H1 (cell line): ENCODE data around the gene PTPRCAP. TPM values are rescaled to one million over a fixed set of nuclear protein-coding genes. Genes with fewer than 3 reads are reported as not detected.

ENCODE experiments used
- CTCF ChIA-PET: fragments of 300-600 bp; sonication (Branson Sonifier 250); formaldehyde crosslinking; loops from one replicate; lab custom pipeline; 2021; ENCODE audit not compliant: partially characterized antibody; lab: Charles Lee
- POLR2A ChIA-PET: fragments of 300-600 bp; sonication (Branson Sonifier 250); formaldehyde crosslinking; loops from one replicate; lab custom pipeline; 2021; ENCODE audit warnings: inconsistent platforms; ENCODE audit not compliant: partially characterized antibody; lab: Charles Lee
- DNase-seq, 2 experiments: peaks; one replicate each; pipeline versions ENCODE4 v3.0.0 to v3.0.0-alpha.2; 2010 to 2022; ENCODE audit warnings: low spot score in 2 of 2, low read depth in 1 of 2, mixed read lengths in 1 of 2
- FAIRE-seq: peaks from 2 replicates; lab custom pipeline; 2011; peaks lifted over from hg19 to GRCh38; lab: Jason Lieb, UNC
- H2AFZ ChIP-seq: 2 replicates; pipeline ENCODE4 v1.8.1; 2012; ENCODE audit warnings: low read length, inconsistent platforms
- H2AK5ac ChIP-seq: 2 replicates; pipeline ENCODE4 v1.6.1; 2013; ENCODE audit warnings: low read depth, low read length
- H2BK120ac ChIP-seq: replicated peaks from 2 replicates; pipeline ENCODE3; 2013; ENCODE audit warnings: low read depth, low read length, inconsistent platforms
- H2BK12ac ChIP-seq: 2 replicates; pipeline ENCODE4 v1.6.1; 2013; ENCODE audit warnings: low read depth, low read length
- H2BK15ac ChIP-seq: 2 replicates; pipeline ENCODE4 v1.6.1; 2013; ENCODE audit warnings: low read length
- H2BK20ac ChIP-seq: 2 replicates; pipeline ENCODE4 v1.6.1; 2013; ENCODE audit warnings: low read length
- H2BK5ac ChIP-seq: 2 replicates; pipeline ENCODE4 v1.6.1; 2013; ENCODE audit warnings: low read depth, low read length
- H3K14ac ChIP-seq: 2 replicates; pipeline ENCODE4 v1.6.1; 2013; ENCODE audit warnings: inconsistent platforms; ENCODE audit not compliant: insufficient read length
- H3K18ac ChIP-seq: 2 replicates; pipeline ENCODE4 v1.6.1; 2013; ENCODE audit warnings: low read length; ENCODE audit errors: extremely low read depth
- H3K23ac ChIP-seq: 2 replicates; pipeline ENCODE4 v1.6.1; 2013; ENCODE audit warnings: inconsistent platforms; ENCODE audit not compliant: insufficient read length
- H3K23me2 ChIP-seq: 2 replicates; pipeline ENCODE4 v1.6.1; 2013; ENCODE audit warnings: low read depth, low read length
- H3K27ac ChIP-seq: 2 replicates; pipeline ENCODE4 v1.6.1; 2011; ENCODE audit warnings: low read depth, low read length, inconsistent platforms
- H3K27me3 ChIP-seq, 4 experiments: replicated peaks in 1 of 4; 1 replicate in 1 of 4; 2 replicates in 3 of 4; pipeline versions ENCODE4 v1.6.1 to v1.8.1; 2011 to 2013; ENCODE audit warnings: low read length in 3 of 4, mild to moderate bottlenecking in 3 of 4, inconsistent platforms in 2 of 4, mixed read lengths in 2 of 4, moderate library complexity in 1 of 4; ENCODE audit not compliant: control insufficient read depth in 3 of 4, insufficient read depth in 3 of 4; ENCODE audit errors: extremely low read depth in 1 of 4
- H3K36me3 ChIP-seq, 4 experiments: 2 replicates each; pipeline versions ENCODE4 v1.6.1 to v1.8.1; 2011 to 2013; ENCODE audit warnings: mild to moderate bottlenecking in 4 of 4, low read length in 3 of 4, moderate library complexity in 2 of 4, control low read depth in 1 of 4, inconsistent platforms in 1 of 4; ENCODE audit not compliant: insufficient read depth in 4 of 4, control insufficient read depth in 2 of 4
- H3K4ac ChIP-seq: replicated peaks from 2 replicates; pipeline ENCODE3; 2013; ENCODE audit warnings: low read length, low read depth, mixed read lengths, inconsistent platforms; ENCODE audit not compliant: insufficient read length
- H3K4me1 ChIP-seq, 4 experiments: replicated peaks in 1 of 4; 1 replicate in 1 of 4; 2 replicates in 3 of 4; pipeline versions ENCODE4 v1.6.1 to v1.8.1; 2011 to 2013; ENCODE audit warnings: low read length in 3 of 4, inconsistent platforms in 2 of 4, mixed read lengths in 1 of 4; ENCODE audit not compliant: insufficient read depth in 4 of 4, control insufficient read depth in 3 of 4
- H3K4me2 ChIP-seq, 2 experiments: 2 replicates each; pipeline versions ENCODE4 v1.6.1 to v1.8.1; 2011 to 2013; ENCODE audit warnings: low read depth in 2 of 2, low read length in 2 of 2, control low read depth in 1 of 2, inconsistent platforms in 1 of 2, mild to moderate bottlenecking in 1 of 2; ENCODE audit not compliant: insufficient read depth in 1 of 2
- H3K4me3 ChIP-seq, 4 experiments: fragments of 200-600, 300-600 bp in 1 of 4; sonication (generic), shearing (Covaris generic), sonication (Bioruptor Twin) in 1 of 4; 2 replicates each; pipeline versions ENCODE4 v1.5.1 to v1.8.1; 2011 to 2016; ENCODE audit warnings: low read length in 4 of 4, low read depth in 3 of 4, control low read depth in 2 of 4, inconsistent platforms in 2 of 4, mild to moderate bottlenecking in 2 of 4, mixed read lengths in 1 of 4, moderate library complexity in 1 of 4; ENCODE audit not compliant: insufficient read depth in 2 of 4; ENCODE audit errors: extremely low read depth in 1 of 4
- H3K56ac ChIP-seq: replicated peaks from 2 replicates; pipeline ENCODE3; 2013; ENCODE audit warnings: low read depth, mild to moderate bottlenecking, mixed read lengths, low read length, inconsistent platforms; ENCODE audit not compliant: insufficient read length
- H3K79me1 ChIP-seq: 2 replicates; pipeline ENCODE4 v1.6.1; 2013; ENCODE audit warnings: low read depth, low read length, control low read depth
- H3K79me2 ChIP-seq, 2 experiments: 2 replicates each; pipeline versions ENCODE4 v1.6.1 to v1.8.1; 2012 to 2013; ENCODE audit warnings: low read length in 2 of 2, mild to moderate bottlenecking in 2 of 2, inconsistent platforms in 1 of 2; ENCODE audit not compliant: insufficient read depth in 2 of 2, control insufficient read depth in 1 of 2
- H3K9ac ChIP-seq, 4 experiments: replicated peaks in 1 of 4; 1 replicate in 1 of 4; 2 replicates in 3 of 4; pipeline versions ENCODE4 v1.6.1 to v1.8.1; 2011 to 2013; ENCODE audit warnings: low read depth in 3 of 4, low read length in 3 of 4, control low read depth in 2 of 4, mild to moderate bottlenecking in 2 of 4, moderate library complexity in 2 of 4, inconsistent platforms in 1 of 4; ENCODE audit errors: extremely low read depth in 1 of 4
- H3K9me3 ChIP-seq, 2 experiments: 2 replicates each; pipeline versions ENCODE4 v1.6.1 to v1.8.1; 2012 to 2013; ENCODE audit warnings: mild to moderate bottlenecking in 2 of 2, moderate library complexity in 2 of 2, control low read depth in 1 of 2, inconsistent platforms in 1 of 2, low read depth in 1 of 2, low read length in 1 of 2, mixed read lengths in 1 of 2; ENCODE audit not compliant: insufficient read depth in 2 of 2
- H4K20me1 ChIP-seq, 2 experiments: replicated peaks in 1 of 2; 2 replicates each; pipeline versions ENCODE3 to v1.8.1; 2011 to 2013; ENCODE audit warnings: inconsistent platforms in 2 of 2, low read length in 2 of 2, mild to moderate bottlenecking in 1 of 2; ENCODE audit not compliant: insufficient read depth in 2 of 2, control insufficient read depth in 1 of 2
- H4K5ac ChIP-seq: 2 replicates; pipeline ENCODE4 v1.6.1; 2013; ENCODE audit warnings: low read length, low read depth, mixed read lengths, inconsistent platforms; ENCODE audit not compliant: insufficient read length
- H4K8ac ChIP-seq: 2 replicates; pipeline ENCODE4 v1.8.0; 2013; ENCODE audit warnings: mild to moderate bottlenecking, moderate library complexity, low read length, inconsistent platforms; ENCODE audit not compliant: insufficient read depth; ENCODE audit errors: extremely low read depth
- H4K91ac ChIP-seq: replicated peaks from 2 replicates; pipeline ENCODE3; 2013; ENCODE audit warnings: low read length, mixed read lengths, inconsistent platforms; ENCODE audit not compliant: insufficient read length
- RNF2 ChIP-seq: fragments of 200-900, 300-1000 bp; sonication (generic); IDR thresholded peaks from 2 replicates; pipeline ENCODE4 v1.7.1; 2016; ENCODE audit warnings: borderline replicate concordance, low read depth, mild to moderate bottlenecking, antibody characterized with exemption, low read length; ENCODE audit not compliant: poor library complexity, severe bottlenecking; ENCODE audit errors: missing control alignments
- SP4 ChIP-seq: IDR thresholded peaks from 2 replicates; pipeline ENCODE4 v1.6.1; 2012; ENCODE audit warnings: low read length, inconsistent platforms
- WGBS, 2 experiments: shearing (Covaris generic) in 1 of 2; methylation state at CpG; one replicate each; pipeline versions ENCODE4 v1.1.6 to v1.1.7; 2013 to 2015; ENCODE audit warnings: low lambda C conversion rate in 2 of 2, mixed read lengths in 2 of 2, inconsistent platforms in 1 of 2, low coverage in 1 of 2, missing lambda C conversion rate in 1 of 2; ENCODE audit not compliant: insufficient replicate concordance in 2 of 2, insufficient coverage in 1 of 2, insufficient read length in 1 of 2; ENCODE audit errors: extremely low coverage in 1 of 2, missing lambda C conversion rate in 1 of 2; 5-methylcytosine and 5-hydroxymethylcytosine counted together
- polyA plus RNA-seq, 7 experiments: library from polyadenylated mRNA; depleted of rRNA in 3 of 7; stranded (reverse) in 5 of 7; unstranded in 2 of 7; fragments of >200 nt in 5 of 7; fragments of 200-250 nt in 2 of 7; gene quantifications; 1 replicate in 5 of 7; 2 replicates in 1 of 7; 4 replicates in 1 of 7; pipeline versions ENCODE4 v1.2.1 to v1.2.3, GENCODE V29; 2011 to 2013; ENCODE audit warnings: missing spikeins in 2 of 7, mixed read lengths in 2 of 7
- total RNA-seq: library from RNA; stranded (reverse); fragmentation: NEBNext Ultra II Directional; extraction: Animal tissue kit (Norgen Biotek cat#: 25700); gene quantifications from 2 replicates; pipeline ENCODE4 v1.2.1, GENCODE V29; 2021

Gene PTPRCAP
- total and polyA plus RNA-seq, 2 of the 8 experiments (the other 6 are each of a cell fraction or from before 2014, with no cell fraction given): 0.78 to 6.7 TPM

DNA sequence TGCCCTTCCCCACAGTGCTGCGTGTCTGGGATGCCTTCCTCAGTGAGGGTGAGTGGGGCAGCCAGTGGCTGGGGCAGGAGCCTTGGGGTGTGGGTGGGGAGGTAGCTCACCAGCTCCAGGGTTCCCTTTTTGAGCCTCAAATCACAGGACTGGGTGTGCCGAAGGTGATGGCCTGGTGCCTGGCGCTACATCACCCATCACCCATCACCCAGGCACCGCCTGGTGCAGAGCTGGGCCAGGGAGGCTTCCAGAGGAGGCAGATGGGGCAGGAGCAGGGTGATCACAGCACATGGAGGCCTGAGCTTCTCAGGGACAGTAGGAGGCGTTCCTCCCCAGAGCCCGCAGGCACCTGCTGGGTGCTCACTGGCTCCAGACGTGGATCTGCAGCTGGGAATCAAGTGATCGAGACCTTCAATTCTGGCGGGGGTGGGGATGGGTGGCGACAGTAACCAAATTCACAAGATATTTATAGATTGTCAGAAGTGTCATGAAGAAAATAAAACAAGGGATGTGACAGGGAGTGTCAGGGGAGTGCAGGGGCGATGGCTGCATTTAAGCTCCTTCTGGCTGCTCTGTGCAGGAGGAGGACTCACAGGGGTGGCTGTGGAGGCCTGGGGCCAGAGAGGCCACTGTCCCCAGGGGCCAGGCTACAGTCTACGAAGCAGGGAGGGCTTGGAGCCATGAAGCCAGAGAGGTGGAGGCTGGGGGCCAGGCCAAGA lies 30.4 kb downstream of the PTPRCAP start:
- no peak overlapping the region for H4K91ac ChIP-seq
- FAIRE-seq (no peak), DNase-seq (no peak)
- peaks cover 0 to 10% (median 3%) of the 10 kb centered on the region in 4 experiments; a peak in 3 of 7 replicates for H3K27me3 ChIP-seq
- H3K23ac ChIP-seq: no peak overlapping the region
- H3K36me3 ChIP-seq: no peaks in the 10 kb centered on the region
- peaks cover 0 to 11% (median 7%) of the 10 kb centered on the region in 4 experiments; a peak in 5 of 7 replicates for H3K4me1 ChIP-seq
- peak overlapping the region; percentile 57; the same call in 1 of the 2 replicates for H4K8ac ChIP-seq
- TF ChIP-seq RNF2 (no peak), SP4 (no peak)
- no peak overlapping the region for H2AFZ ChIP-seq
- H3K18ac ChIP-seq: no peak overlapping the region
- no peak overlapping the region for H3K4ac ChIP-seq
- H3K56ac ChIP-seq: no peak overlapping the region
- ChIA-PET POLR2A (interaction anchor here (0.8 to 1.9 kb wide), 11 partner anchors 9 to 118 kb away, joined by 3 to 8 read pairs (median 3); partner anchors contain the start of genes ANKRD13D, POLD4, PTPRCAP and RAD9A), CTCF (interaction anchor here (0.5 to 1.2 kb wide), 6 partner anchors 9 to 147 kb away, joined by 3 to 6 read pairs (median 4); no protein-coding TSS in a partner anchor)
- H3K79me2 ChIP-seq: no peaks in the 10 kb centered on the region
- H3K4me2 ChIP-seq: no peak overlapping the region
- no peak overlapping the region for H2AK5ac ChIP-seq
- H4K20me1 ChIP-seq: no peaks in the 10 kb centered on the region
- H3K9ac ChIP-seq: no peak overlapping the region; a peak in 1 of 7 replicates
- H3K4me3 ChIP-seq: no peak overlapping the region
- H3K27ac ChIP-seq: no peak overlapping the region
- H4K5ac ChIP-seq: no peak overlapping the region
- no peaks in the 10 kb centered on the region for H3K23me2 ChIP-seq
- no peak overlapping the region for H2BK5ac ChIP-seq
- no peak overlapping the region for H3K14ac ChIP-seq
- H2BK15ac ChIP-seq: no peak overlapping the region
- 78% methylated on average over 12 of the region's 12 CpGs; no CpG with 5 or more reads in 1 of the 2 experiments for WGBS, 2 experiments
- H2BK120ac ChIP-seq: no peak overlapping the region
- H3K79me1 ChIP-seq: no peaks in the 10 kb centered on the region
- no peak overlapping the region for H2BK12ac ChIP-seq
- H3K9me3 ChIP-seq: no peaks in the 10 kb centered on the region
- H2BK20ac ChIP-seq: no peak overlapping the region
